ENCODE measurements around the gene CHD2.

DNA sequence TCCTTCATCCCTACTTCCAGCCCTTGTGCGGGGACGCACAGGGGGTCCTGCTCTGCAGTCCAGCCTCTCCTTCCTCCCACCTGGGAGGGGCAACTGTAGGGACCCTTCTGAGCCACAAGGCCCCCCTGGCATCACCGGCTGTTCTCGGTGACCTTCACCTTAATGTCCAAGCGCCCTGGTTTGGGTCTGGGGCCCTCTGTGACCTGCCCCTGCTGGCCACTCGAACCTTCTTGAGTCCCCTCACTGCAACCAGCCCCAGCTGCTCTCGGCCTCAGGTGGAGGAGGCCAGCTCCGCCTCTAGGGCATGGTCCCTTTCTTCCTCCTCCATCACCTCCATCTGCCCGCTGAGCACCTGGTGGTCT lies 131.0 kb downstream of the CHD2 start:
- TF ChIP-seq, protein P1, sequence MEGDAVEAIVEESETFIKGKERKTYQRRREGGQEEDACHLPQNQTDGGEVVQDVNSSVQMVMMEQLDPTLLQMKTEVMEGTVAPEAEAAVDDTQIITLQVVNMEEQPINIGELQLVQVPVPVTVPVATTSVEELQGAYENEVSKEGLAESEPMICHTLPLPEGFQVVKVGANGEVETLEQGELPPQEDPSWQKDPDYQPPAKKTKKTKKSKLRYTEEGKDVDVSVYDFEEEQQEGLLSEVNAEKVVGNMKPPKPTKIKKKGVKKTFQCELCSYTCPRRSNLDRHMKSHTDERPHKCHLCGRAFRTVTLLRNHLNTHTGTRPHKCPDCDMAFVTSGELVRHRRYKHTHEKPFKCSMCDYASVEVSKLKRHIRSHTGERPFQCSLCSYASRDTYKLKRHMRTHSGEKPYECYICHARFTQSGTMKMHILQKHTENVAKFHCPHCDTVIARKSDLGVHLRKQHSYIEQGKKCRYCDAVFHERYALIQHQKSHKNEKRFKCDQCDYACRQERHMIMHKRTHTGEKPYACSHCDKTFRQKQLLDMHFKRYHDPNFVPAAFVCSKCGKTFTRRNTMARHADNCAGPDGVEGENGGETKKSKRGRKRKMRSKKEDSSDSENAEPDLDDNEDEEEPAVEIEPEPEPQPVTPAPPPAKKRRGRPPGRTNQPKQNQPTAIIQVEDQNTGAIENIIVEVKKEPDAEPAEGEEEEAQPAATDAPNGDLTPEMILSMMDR (IDR thresholded peaks at IDR 0.05), result no peak
- no peak for TF ChIP-seq POLR2A (IDR thresholded peaks at IDR 0.05)
